Renal pelvis (tissue), 12 donors: ENCODE measurements around the gene SERTAD3. TPM values are rescaled to one million over a fixed set of nuclear protein-coding genes. Genes with fewer than 3 reads are reported as not detected.
"Not testable (repeated sequence)": the region's sequence is repeated elsewhere in the genome, so short reads cannot be mapped to it uniquely, and the experiment has no call there.

ENCODE experiments used
- DNase-seq: peaks from one replicate; pipeline ENCODE4 v3.0.0-alpha.2; 2013
- long read RNA-seq, 16 experiments: transcript quantifications; one replicate each; lab custom pipeline, GENCODE V29; 2026
- polyA plus RNA-seq, 3 donors: library from polyadenylated mRNA; unstranded; fragments of 120-200 nt; gene quantifications; one replicate each; pipeline ENCODE4 v1.2.1, GENCODE V29; 2013; ENCODE audit not compliant: insufficient read length in 3 of 3

The SERTAD3 gene, protein sequence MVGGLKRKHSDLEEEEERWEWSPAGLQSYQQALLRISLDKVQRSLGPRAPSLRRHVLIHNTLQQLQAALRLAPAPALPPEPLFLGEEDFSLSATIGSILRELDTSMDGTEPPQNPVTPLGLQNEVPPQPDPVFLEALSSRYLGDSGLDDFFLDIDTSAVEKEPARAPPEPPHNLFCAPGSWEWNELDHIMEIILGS
- 10 to 100 TPM; 36.5 to 38.6 (median 38.3) TPM for polyA plus RNA-seq
- long read RNA-seq, donor 1, transcript SERTAD3-201 (2 exons, 1,734 nt), result major isoform, 8 of 8 reads
- long read RNA-seq, donor 1, partial matches to known transcripts, result 0 of 8 reads
- long read RNA-seq, donor 1, other reads (novel, unspliced or antisense), result 0 of 8 reads
- long read RNA-seq, donor 2, transcript SERTAD3-201 (2 exons, 1,734 nt), result major isoform, 19 of 19 reads
- long read RNA-seq, donor 2, partial matches to known transcripts, result 0 of 19 reads
- long read RNA-seq, donor 2, other reads (novel, unspliced or antisense), result 0 of 19 reads
- long read RNA-seq, donor 3, transcript SERTAD3-201 (2 exons, 1,734 nt), result major isoform, 8 of 8 reads
- long read RNA-seq, donor 3, partial matches to known transcripts, result 0 of 8 reads
- long read RNA-seq, donor 3, other reads (novel, unspliced or antisense), result 0 of 8 reads
- long read RNA-seq, donor 4, transcript SERTAD3-201 (2 exons, 1,734 nt), result major isoform, 18 of 20 reads
- long read RNA-seq, donor 4, partial matches to known transcripts, result 0 of 20 reads
- long read RNA-seq, donor 4, other reads (novel, unspliced or antisense), result 0 of 20 reads
- long read RNA-seq, donor 5, transcript SERTAD3-201 (2 exons, 1,734 nt), result major isoform, 5 of 5 reads
- long read RNA-seq, donor 5, partial matches to known transcripts, result 0 of 5 reads
- long read RNA-seq, donor 5, other reads (novel, unspliced or antisense), result 0 of 5 reads
- long read RNA-seq, donor 6, transcript SERTAD3-201 (2 exons, 1,734 nt), result major isoform, 9 of 12 reads
- long read RNA-seq, donor 6, partial matches to known transcripts, result 0 of 12 reads
- long read RNA-seq, donor 6, other reads (novel, unspliced or antisense), result 0 of 12 reads
- long read RNA-seq, donor 7, transcript SERTAD3-201 (2 exons, 1,734 nt), result major isoform, 15 of 17 reads
- long read RNA-seq, donor 7, partial matches to known transcripts, result 0 of 17 reads
- long read RNA-seq, donor 7, other reads (novel, unspliced or antisense), result 0 of 17 reads
- long read RNA-seq, donor 8, transcript SERTAD3-201 (2 exons, 1,734 nt), result major isoform, 12 of 12 reads
- long read RNA-seq, donor 8, partial matches to known transcripts, result 0 of 12 reads
- long read RNA-seq, donor 8, other reads (novel, unspliced or antisense), result 0 of 12 reads
- long read RNA-seq, donor 9, transcript SERTAD3-201 (2 exons, 1,734 nt), result major isoform, 23 of 25 reads
- long read RNA-seq, donor 9, partial matches to known transcripts, result 0 of 25 reads
- long read RNA-seq, donor 9, other reads (novel, unspliced or antisense), result 0 of 25 reads
- long read RNA-seq, donor 10, transcript SERTAD3-201 (2 exons, 1,734 nt), result major isoform, 13 of 13 reads
- long read RNA-seq, donor 10, partial matches to known transcripts, result 0 of 13 reads
- long read RNA-seq, donor 10, other reads (novel, unspliced or antisense), result 0 of 13 reads
- long read RNA-seq, donor 11, transcript SERTAD3-201 (2 exons, 1,734 nt), result major isoform, 6 of 7 reads
- long read RNA-seq, donor 11, partial matches to known transcripts, result 0 of 7 reads
- long read RNA-seq, donor 11, other reads (novel, unspliced or antisense), result 0 of 7 reads
- long read RNA-seq, donor 12, transcript SERTAD3-201 (2 exons, 1,734 nt), result major isoform, 9 of 9 reads
- long read RNA-seq, donor 12, partial matches to known transcripts, result 0 of 9 reads
- long read RNA-seq, donor 12, other reads (novel, unspliced or antisense), result 0 of 9 reads
- long read RNA-seq, donor 13, partial matches to known transcripts, result 0 of 3 reads
- long read RNA-seq, donor 13, other reads (novel, unspliced or antisense), result 0 of 3 reads
- long read RNA-seq, donor 14, result 0 reads
- long read RNA-seq, donor 15, transcript SERTAD3-201 (2 exons, 1,734 nt), result major isoform, 16 of 16 reads
- long read RNA-seq, donor 15, partial matches to known transcripts, result 0 of 16 reads
- long read RNA-seq, donor 15, other reads (novel, unspliced or antisense), result 0 of 16 reads
- long read RNA-seq, donor 16, transcript SERTAD3-201 (2 exons, 1,734 nt), result major isoform, 16 of 17 reads
- long read RNA-seq, donor 16, partial matches to known transcripts, result 0 of 17 reads
- long read RNA-seq, donor 16, other reads (novel, unspliced or antisense), result 0 of 17 reads

DNA sequence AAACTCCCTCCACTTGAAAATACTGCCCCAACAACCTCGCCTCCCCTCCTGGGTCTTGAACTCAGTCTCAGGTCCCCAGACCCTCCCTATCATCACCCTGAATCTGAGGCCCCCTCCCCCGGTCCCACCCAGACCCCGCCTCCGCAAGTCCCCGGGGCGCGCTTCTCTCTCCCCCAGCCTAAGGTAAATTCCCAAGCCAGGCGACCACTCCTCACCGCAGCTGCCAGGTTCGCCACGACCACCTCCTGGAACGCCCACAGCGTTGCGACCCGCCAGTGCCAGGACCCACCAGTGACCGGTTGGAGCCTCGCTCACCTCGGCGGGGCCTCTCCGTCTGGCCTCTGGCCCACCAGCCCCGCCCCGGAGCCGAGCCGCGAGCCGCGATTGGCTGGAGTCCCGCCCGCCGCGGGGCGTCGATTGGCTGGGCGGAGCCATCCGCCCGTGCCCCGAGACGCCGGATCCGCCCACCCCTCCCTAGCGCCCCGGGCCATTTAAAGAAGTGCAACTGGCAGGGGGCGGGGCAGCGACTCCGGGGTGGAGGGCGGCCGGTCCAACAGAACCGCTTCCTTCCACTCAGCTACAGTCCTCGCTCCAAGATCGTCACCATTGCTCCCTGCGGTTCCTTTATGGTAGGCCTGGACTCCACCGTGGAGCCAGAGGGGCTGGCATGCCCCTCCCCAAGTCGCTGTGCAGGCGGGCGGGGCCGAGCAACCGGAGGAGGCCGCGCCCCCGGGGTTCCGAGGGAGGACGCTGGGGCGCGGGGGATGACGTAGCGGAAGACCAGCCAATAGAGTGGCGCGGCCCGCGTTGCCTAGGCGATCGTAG lies at the start of gene SERTAD3:
SERTAD3 (minus strand) TSS at position 336 of the 825 bp plus-strand sequence. CDS start 2,255 bp downstream, outside the sequence.
- DNase-seq, result peak; percentile 98

DNA sequence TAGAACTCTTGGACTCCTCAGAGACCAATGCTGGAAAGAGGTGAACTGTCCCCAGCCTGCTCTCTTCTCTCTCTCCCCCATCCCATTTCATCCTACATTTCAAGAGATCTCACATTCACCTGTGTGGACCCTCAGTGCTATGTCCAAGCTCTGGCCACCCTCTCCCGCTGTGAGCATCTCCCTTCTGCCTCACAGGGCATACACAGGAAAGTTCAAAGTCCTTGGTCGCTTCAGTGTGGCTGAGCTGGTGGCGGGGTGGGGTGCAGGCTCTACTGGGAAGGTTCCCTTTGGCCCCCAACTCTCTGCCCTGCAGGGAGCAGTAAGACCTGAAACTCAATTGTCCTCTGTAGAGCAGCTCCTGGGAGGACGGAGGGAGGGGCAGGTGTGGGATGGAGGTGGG lies 49.6 kb upstream of the SERTAD3 start:
- DNase-seq, result no peak

DNA sequence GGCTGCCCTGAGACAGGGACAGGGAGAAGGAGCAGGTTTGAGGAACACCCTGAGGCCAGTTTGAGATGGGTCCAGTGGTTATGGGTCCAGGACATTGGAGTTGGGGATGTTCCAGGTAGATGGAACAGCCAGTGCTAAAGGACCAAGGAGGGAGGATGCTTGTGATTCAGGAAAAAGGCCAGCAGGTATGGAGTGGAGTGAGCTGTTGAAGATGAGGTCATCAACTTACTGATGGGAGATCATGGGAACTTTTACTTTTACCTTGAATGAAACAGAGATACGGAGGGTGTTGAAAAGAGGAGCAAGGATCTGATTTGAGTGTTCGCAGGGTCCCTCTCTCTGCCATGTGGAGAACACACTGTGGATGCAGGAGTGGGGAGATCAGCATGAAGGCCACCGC lies 48.1 kb upstream of the SERTAD3 start:
- no peak for DNase-seq

DNA sequence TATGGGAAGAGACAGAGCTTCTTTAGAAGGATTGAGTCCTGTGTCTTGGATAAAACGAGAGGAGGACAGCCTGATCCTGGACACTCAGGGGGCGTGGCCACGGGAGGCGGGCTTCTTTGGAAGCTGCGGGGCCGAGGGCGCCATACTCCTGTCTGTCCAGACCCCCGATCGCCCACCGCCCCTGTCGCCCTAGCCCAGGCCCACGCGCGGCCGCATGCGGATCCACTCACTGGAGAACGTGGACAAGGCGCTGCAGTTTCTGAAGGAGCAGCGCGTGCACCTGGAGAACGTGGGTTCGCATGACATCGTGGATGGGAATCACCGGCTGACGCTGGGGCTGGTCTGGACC lies 45.7 kb upstream of the SERTAD3 start:
- no peak for DNase-seq

DNA sequence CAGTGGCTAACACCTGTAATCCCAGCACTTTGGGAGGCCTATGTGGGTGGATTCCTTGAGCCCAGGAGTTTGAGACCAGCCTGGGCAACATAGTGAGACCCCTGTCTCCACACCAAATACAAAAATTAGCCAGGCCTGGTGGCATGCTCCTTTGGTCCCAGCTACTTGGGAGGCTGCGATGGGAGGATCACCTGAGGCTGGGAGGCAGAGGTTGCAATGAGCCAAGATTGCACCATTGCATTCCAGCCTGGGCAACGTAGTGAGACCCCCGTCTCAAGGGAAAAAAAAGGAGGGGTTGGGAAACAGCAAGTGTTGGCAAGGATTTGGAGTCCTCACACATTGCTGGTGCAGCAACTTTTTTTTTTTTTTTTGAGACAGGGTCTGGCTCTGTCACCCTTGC lies 41.9 kb upstream of the SERTAD3 start:
- DNase-seq, result no peak

DNA sequence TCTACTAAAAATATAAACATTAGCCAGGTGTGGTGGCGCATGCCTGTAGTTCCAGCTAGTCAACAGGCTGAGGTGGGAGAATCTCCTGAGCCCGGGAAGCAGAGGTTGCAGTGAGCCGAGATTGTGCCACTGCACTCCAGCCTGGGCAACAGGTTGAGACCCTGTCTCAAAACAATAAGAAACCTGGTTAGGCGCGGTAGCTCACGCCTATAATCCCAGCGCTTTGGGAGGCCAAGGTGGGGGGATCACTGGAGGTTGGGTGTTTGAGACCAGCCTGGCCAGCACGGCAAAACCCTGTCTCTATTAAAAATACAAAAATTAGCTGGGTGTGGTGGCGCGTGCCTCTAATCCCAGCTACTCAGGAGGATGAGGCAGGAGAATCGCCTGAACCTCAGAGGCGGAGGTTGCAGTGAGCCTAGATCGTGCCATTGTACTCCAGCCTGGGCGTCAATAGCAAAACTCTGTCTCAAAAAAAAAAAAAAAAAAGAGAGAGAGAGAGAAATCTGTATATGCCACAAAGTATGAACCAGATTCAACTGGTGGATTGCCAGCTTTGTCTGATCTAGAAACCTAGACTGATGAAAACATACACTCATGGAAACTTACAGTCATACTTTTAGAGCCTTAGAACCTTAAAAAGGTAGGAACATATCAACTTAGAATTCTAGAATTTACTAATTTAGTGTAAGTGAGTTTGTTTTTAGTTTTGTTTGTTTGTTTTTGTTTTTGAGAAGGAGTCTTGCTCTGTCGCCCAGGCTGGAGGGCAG lies 31.9 kb upstream of the SERTAD3 start:
- not testable (repeated sequence) for DNase-seq

DNA sequence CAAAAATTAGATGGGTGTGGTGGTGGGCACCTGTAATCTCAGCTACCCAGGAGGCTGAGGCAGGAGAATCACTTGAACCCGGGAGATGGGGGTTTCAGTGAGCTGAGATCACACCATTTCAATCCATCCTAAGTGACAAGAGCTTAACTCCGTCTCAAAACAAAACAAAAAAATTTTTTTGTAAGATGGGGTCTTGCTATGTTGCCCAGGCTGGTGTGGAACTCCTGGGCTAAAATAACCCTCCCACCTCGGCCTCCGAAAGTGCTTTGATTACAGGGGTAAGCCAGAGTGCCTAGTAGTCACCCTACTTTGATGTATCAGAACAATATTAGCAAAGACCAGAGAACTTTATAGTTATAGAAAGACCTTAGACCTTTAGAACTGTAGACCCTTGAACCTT lies 30.6 kb upstream of the SERTAD3 start:
- no peak for DNase-seq

DNA sequence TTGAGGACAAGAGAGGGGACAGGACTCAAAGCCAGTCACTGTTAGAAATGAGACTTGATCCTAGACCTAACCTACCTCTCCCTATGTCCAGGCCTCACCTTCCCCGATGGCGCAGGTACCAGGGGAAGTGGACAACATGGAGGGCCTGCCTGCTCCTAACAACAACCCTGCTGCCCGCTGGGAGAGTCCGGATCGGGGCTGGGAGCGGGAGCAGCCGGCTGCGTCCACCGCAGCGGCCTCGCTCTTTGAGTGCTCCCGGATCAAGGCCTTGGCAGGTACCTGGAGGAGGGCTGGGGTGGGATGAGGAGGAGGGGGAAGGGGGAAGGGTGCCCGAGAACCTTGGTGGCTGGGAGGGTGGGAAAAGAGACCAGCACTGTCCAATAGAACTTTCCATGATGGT lies 28.4 kb upstream of the SERTAD3 start:
- DNase-seq, result no peak

DNA sequence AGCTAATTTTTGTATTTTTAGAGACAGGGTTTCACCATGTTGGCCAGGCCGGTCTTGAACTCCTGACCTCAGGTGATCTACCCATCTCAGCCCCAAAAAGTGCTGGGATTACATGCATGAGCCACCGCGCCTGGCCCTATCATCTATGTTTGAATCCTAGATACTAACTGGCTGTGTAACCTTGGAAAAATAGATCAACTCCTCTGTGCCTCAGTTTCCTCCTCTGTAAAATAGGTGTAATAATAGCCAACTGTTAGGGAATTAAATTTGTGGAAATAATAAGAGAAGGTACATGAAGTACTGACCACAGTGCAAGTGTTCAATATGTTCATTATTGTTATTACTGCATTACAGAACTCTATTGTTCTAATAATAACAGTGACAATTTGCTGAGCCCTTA lies 27.0 kb upstream of the SERTAD3 start:
- DNase-seq, result no peak

DNA sequence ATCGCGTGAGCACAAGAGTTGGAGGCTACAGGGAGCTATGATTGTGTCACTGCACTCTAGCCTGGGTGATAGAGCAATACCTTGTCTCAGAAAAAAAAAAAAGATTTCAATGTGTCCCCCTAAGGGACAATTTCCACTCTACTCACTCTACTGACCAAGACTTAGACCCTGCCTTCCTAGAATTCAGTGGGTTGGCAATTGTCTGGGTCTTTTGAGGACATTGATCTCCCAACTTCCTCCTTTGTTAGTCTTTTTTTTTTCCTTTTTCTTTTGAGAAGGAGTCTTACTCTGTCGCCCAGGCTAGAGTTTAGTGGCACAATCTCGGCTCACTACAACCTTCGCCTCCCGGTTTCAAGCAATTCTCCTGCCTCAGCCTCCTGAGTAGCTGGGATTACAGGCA lies 24.9 kb upstream of the SERTAD3 start:
- DNase-seq, result no peak

DNA sequence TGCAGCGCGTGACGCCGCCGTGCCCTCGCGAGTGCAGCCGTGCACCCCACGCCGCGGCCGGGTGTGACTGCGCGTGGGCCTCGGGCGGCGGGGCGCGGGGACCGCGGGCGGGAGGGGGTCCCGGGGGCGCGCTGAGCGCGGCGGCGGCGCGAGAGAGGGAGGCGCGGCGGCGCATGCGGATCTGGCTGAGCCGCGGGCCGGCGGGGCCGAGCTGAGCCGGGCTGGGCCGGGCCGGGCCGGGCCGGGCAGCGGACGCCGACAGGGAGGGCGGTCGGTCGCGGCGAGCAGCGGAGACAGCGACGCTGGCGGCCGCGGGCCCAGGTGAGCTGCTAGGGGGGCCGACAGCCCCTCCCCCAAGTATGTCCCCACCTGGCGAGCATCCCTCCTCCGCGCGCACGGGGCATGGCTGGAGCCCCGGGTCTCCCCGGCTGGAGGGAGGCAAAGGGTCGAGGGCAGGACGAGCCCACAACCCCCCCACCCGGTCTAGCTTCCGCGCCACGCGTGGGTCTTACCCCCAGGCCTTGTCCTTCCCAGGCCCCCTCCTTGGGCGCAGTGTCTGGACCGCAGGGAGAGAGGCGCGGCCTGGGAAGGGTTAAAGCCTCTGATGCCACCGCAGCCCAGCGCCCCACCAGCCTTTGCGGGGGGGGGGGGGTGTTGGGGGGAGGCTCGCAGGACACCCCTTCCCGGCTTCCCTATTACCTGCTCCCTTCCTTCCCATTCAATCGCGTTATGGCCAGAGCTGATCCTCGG lies 23.0 kb upstream of the SERTAD3 start, which contains the start of gene SPTBN4:
SPTBN4 (plus strand) TSS at position 17 of the 750 bp plus-strand sequence. CDS start 5,621 bp downstream, outside the sequence.
- no peak for DNase-seq

DNA sequence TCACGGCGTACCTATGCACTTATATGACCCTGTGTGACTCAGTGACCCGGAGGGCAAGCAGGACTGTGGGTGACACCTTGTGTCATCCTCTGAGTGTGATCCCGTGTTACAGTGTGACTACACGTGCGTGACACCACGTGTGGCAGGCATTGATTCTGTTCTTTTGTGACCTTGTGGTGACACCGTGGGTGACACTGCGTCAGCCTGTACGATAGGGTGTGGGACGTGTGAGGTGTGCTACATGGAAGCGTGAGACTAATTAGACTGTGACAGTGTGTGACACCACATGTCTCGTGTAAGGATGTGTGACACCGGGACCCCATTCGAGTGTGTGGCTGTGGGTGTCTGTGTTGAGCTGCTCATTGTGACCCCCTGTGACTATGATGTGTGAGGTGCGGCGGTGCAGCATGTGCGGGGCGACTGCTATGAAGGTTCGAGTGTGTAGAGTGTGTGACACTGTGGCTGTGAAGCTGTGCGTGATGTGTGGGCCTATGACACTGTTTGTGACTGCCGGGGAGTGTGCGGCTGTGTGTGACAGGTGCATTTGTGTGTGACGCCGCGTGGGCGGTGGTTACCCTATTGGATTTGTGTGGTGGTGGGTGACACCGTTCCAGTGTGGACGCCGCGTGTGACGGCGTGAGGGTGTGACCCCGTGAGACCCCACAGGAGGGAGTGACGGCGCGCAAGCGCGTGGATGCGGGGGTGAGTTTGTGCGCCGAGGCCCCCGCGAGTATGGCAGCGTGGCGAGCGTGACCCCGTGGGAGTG lies 22.3 kb upstream of the SERTAD3 start:
- peak; percentile 26 for DNase-seq

DNA sequence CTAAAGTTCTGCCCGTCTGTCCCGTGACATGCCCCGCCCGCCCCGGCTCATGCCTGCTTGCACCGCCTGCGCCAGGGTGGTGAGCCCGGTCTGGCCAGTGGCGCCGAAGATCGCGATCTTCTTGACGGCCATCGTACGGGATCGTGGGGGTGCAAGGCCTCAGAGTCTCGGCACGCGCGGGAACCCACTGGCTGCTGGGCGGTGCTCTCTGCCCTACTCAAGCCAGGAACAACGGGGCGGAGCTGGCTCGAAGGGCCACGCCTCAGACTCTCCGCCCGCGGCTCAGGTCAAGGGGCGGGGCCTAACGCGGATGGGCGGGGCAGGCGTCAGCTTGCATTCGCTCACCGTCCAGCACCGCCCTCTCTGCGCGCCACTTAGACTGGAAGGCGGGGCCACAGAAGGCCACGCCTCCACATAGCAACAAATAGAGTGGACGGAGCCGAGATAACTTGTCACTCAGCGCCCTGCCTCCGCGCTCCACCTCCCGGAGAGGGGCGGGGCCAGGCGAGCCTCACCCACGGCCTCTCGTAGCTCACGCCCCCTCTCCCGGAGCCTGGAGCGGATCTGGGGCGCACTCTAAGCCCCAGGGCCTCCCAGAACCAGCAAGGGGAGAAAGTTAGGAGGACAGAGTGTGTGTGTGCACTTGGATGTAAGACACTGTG lies 21.6 kb upstream of the SERTAD3 start, which contains the start of gene BLVRB:
BLVRB (minus strand) TSS at position 189 of the 662 bp plus-strand sequence; CDS start at position 132, 57 bp downstream.
- DNase-seq, result peak; percentile 99

DNA sequence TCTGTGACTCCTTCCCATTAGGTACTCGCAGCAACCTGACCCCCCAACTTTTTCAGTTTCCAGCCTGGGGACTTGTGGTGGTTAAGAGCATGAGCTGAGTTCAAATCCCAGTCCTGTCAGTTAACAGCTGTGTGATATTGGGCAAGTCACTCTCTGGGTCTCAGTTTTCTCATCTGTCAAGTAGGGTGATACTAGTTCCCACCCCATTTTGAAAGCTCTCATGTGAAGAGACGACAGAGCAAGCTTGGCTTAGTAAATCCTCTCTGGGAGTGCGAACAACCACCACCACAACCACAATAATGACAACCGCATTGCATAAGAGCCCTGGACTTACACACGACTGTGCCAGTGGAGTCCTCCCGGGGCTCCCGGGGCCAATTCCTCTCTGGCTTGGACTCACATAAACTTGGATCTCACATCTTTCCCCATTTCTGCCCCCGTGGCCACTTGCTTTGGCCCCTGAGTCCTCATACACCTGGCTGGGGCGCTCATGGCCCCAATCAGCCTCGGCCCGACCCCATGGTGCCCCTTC lies 21.0 kb upstream of the SERTAD3 start:
- DNase-seq, result no peak
